Caki2 (cell line): ENCODE results near the gene UNC13D. TPM values are rescaled to one million over a fixed set of nuclear protein-coding genes. Genes with fewer than 3 reads are reported as not detected.
"Not testable (repeated sequence)": the region's sequence is repeated elsewhere in the genome, so short reads cannot be mapped to it uniquely, and the experiment has no call there.

ENCODE experiments used
- DNase-seq: peaks from one replicate; pipeline ENCODE4 v3.0.0-alpha.2; 2015; ENCODE audit warnings: low read depth
- in situ Hi-C: cut with HindIII; loops from 2 replicates; pipeline ENCODE4 v1.10.0; 2016; ENCODE audit warnings: low sequenced_read_pairs, low pct_unique_long_range_greater_than_20kb, mixed read lengths
- total RNA-seq: library from RNA; depleted of rRNA; stranded (reverse); fragments of >200 nt; shearing (Covaris generic); gene quantifications from 2 replicates; pipeline ENCODE4 v1.2.3, GENCODE V29; 2014; ENCODE audit warnings: low replicate concordance; rRNA removed

UNC13D gene
- total RNA-seq, 1 experiment from 2014 or later: 1.5 TPM

- DNase-seq: peak; percentile 96
- in situ Hi-C loops: no loop called here
These were observed 59.0 kb downstream of the UNC13D start for GRCh38 chr17:75785016-75785890.

GRCh38 chr17:75784473-75785015 lies 59.7 kb downstream of the UNC13D start, which contains the start of gene UNK:
TSS of gene UNK (plus strand) at chr17:75784806. CDS start at chr17:75784881, 75 bp downstream.
- in situ Hi-C loops: no loop called here

DNA sequence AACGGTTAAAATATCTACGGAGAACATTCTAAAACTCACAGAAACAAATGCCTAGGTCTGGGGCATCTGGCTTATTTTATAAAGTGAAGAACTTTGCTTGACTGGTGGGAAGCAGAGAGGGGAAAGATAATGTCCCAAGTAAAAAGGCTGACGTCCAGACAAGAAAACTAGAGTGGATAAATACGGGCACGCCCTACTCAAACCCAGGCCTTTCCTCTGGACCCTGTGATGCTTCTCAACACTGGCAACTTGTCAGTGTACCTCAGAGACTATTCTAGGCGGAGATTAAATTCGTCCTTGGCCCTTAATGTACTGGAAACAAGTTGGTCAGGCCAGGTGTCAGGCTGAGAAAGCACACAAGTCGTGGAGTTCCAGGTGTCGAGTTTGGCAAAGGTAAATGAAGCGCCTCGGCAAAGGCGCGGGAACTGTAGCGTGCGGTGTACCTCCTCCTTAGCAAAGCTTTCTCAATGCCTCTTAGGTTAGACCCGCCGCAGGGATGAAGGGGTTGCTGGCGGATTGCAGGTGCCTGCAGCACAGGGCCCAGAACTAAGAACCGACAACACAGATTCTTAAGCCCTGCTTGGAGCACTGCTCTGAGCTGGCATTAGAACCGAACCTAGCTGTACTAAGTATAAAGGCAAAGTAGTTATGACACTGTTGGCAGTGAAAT lies 60.3 kb downstream of the UNC13D start:
- in situ Hi-C loops: no loop called here
- no peak for DNase-seq

More at GRCh38 chr17:75784473-75785015, 59.7 kb downstream of the UNC13D start, which contains the start of gene UNK:
- peak; percentile 98 for DNase-seq

- DNase-seq: peak; percentile 51
- in situ Hi-C loops: no loop called here
These were observed 61.0 kb downstream of the UNC13D start for GRCh38 chr17:75783069-75783783.

DNA sequence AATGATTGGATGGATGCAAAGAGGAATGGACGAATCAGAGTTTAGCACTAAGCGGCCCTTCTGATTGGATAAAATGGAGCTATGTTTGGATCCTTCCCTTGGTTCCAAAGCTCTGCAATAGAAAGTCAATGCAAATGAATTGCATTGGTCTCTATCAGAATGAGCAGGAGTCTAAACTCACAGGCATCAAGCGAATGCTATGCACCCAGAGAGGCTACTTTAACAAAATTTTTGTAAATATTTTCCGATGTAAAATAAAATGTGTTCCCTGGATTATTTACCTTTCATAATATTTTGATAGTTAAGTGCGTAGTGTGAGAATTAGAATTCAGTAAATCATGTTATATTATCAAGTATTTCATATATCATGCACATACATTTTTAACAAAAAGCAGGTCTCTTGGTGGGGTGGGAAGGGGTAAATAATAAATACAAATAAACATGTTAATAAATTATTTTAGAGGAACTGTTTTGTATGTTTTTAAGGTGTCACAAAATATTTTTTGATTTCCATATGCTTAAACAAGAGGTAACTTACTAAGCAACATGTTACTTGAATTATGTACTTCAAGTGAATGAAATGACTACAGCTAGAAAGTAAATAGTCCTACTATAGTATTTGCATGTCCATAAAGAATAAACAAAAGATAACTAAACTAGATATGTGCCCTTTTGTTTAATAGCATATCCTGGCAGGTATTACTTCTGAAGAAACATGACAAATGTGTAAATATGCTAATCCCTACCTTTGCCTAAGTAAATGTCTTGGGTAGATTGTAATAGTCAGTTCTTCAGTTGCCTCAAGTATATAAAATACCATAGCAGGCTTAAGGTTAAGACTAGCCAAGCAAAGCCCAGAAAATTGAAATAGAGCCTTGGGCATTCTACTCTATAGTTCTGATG lies 64.0 kb downstream of the UNC13D start:
- DNase-seq: peak; percentile 42
- in situ Hi-C loops: no loop called here

- in situ Hi-C loops: no loop called here
- peak; percentile 99 for DNase-seq
These were observed 64.8 kb downstream of the UNC13D start for GRCh38 chr17:75779250-75779986.

DNA sequence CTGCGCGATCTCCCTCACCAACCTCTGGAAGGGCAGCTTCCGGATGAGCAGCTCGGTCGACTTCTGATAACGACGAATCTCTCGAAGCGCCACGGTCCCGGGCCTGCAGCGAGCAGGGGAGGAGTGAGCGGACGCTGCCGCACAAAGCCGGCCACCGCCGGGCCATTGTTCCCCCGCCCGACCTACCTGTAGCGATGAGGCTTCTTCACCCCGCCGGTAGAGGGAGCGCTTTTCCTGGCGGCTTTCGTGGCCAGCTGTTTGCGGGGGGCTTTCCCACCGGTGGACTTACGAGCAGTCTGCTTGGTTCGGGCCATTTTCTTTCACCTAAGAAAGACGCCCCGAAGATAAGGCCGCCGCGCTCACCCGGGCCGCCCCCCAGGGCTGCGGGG lies 65.3 kb downstream of the UNC13D start:
- in situ Hi-C loops: no loop called here
- DNase-seq: no peak

- DNase-seq, in situ Hi-C loops: not testable (repeated sequence)
These were observed 65.9 kb downstream of the UNC13D start for GRCh38 chr17:75778066-75778860.

- in situ Hi-C loops: no loop called here
- DNase-seq: no peak
These were observed 66.8 kb downstream of the UNC13D start for GRCh38 chr17:75777296-75777922.

Other genes starting within 250 kb of the UNC13D start
- not detected in 2 replicates for gene SMIM5, start 211.0 kb downstream of the UNC13D start, total RNA-seq
- 28.6 and 38.9 TPM in 2 replicates for gene RECQL5, start 177.2 kb downstream of the UNC13D start, total RNA-seq
- 96.6 and 104 TPM in 2 replicates for gene SAP30BP, start 177.1 kb downstream of the UNC13D start, total RNA-seq
- 8.1 and 12.4 TPM in 2 replicates for gene ITGB4, start 122.9 kb downstream of the UNC13D start, total RNA-seq
- gene GALK1, start 79.2 kb downstream of the UNC13D start, total RNA-seq: 45.8 and 57.3 TPM in 2 replicates
- 34.4 and 37.1 TPM in 2 replicates for gene UNK, start 59.6 kb downstream of the UNC13D start, total RNA-seq
- gene WBP2, start 10.9 kb upstream of the UNC13D start, total RNA-seq: 16.9 and 25.7 TPM in 2 replicates
- 73.4 and 102 TPM in 2 replicates for gene TRIM47, start 34.2 kb upstream of the UNC13D start, total RNA-seq
- gene TRIM65, start 52.5 kb upstream of the UNC13D start, total RNA-seq: 30.9 and 44.3 TPM in 2 replicates
- gene MRPL38, start 60.5 kb upstream of the UNC13D start, total RNA-seq: 103 and 124 TPM in 2 replicates
- gene FBF1, start 96.6 kb upstream of the UNC13D start, total RNA-seq: 14.2 and 19.6 TPM in 2 replicates
- 15.6 and 20.9 TPM in 2 replicates for gene ACOX1, start 134.8 kb upstream of the UNC13D start, total RNA-seq
- gene TEN1, start 134.8 kb upstream of the UNC13D start, total RNA-seq: 23.1 and 46.5 TPM in 2 replicates
- gene CDK3, start 156.5 kb upstream of the UNC13D start, total RNA-seq: 5.3 and 12.0 TPM in 2 replicates
- 48.6 and 51.7 TPM in 2 replicates for gene EVPL, start 182.9 kb upstream of the UNC13D start, total RNA-seq
- 58.2 and 60.8 TPM in 2 replicates for gene SRP68, start 228.1 kb upstream of the UNC13D start, total RNA-seq
- gene GALR2, start 230.4 kb upstream of the UNC13D start, total RNA-seq: not detected in 2 replicates
- gene ZACN, start 234.8 kb upstream of the UNC13D start, total RNA-seq: not detected in 2 replicates